Renal pelvis (tissue), 4 donors: ENCODE results near the gene KRTAP5-4. TPM values are rescaled to one million over a fixed set of nuclear protein-coding genes. Genes with fewer than 3 reads are reported as not detected.
"Not testable (repeated sequence)": the region's sequence is repeated elsewhere in the genome, so short reads cannot be mapped to it uniquely, and the experiment has no call there.

ENCODE experiments used
- DNase-seq: peaks from one replicate; pipeline ENCODE4 v3.0.0-alpha.2; 2013
- polyA plus RNA-seq, 3 donors: library from polyadenylated mRNA; unstranded; fragments of 120-200 nt; gene quantifications; one replicate each; pipeline ENCODE4 v1.2.1, GENCODE V29; 2013; ENCODE audit not compliant: insufficient read length in 3 of 3

The KRTAP5-4 gene
- polyA plus RNA-seq, 3 donors, result not detected

DNA sequence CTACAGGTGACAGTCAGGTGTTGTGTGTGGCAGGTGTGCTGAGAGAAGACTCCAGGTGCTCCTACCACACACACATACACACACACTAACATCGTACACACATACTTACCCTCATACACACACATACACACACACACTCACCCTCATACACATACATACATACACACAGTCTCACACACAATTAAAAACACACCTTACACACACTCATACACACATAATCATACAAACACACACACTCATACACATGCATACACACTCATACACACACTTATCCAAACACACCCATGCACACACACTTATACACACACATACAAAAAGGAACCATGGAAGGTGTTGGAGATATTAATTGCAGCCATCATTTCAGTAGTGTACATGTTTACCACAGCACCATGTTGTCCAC, 18.3 kb downstream of the KRTAP5-4 start:
- no peak for DNase-seq

DNA sequence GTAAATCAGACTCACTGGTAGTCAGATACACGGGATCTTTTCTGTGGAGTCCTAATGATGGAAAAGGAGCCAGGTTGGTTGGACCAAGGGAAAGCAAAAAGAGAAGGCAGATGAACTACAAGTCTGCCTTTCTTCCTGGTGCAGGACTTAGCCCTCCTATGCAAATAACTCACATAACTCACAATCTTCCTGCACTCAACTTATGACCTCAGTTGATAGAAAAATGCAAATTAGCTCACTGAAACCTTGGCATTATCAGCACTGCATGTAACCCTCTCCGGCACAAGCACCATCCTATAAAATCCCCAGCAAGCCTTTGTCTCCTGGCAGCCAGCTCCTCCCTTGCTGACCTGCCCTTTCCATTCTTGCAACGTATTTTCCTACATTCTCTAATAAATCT, 20.3 kb downstream of the KRTAP5-4 start:
- not testable (repeated sequence) for DNase-seq

DNA sequence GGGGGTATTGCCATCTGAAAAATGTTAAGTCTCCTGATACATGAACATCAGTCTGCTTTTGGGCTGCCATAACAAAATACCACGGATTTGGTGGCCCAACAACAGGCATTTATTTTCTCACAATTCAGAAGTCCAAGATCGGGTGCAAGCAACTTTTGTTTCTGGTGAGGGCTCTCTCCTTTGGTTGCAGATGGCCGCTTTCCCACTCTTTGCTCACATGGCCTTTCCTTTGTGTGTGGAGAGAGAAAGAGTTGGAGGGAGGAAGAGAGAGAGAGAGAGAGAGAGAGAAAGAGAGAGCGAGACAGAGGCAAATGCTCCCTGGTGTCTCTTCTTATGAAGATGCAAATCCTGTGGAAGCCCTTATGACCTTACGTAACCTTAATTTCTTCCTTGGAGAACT, 21.3 kb downstream of the KRTAP5-4 start:
- no peak for DNase-seq

DNA sequence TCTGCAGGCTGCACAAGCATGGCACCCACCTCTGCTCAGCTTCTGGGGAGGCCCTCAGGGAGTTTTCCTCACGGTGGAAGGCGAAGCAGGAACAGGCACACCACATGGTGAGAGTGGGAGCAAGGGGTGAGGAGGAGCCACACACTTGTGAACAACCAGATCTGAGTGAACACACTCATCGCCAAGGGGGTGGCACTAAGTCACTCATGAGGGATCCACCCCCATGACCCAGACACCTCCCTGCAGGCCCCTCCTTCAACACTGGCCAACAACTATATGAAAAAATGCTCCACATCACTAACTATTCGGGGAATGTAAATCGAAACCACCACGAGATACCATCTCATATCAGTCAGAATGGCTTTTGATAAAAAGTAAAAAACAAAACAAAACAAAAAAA, 23.1 kb downstream of the KRTAP5-4 start:
- DNase-seq, result no peak

DNA sequence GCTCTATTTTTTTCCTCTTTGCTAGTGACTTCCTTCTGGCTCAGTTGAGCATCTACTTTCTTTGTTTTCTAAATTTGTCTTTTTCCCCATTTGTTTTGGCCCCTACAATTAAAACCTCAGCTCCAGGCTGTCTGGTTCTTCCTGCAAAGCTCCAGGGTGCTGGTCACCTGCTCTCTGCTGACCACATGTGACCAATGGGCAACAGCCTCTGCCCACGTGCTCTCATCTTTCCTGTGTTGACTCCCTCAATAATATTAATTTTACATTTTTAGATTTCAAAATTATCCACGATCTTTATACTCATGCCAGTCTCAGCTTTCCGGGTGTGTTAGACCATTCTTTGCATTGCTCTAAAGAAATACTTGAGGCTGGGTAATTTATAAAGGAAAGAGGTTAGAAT, 23.5 kb downstream of the KRTAP5-4 start:
- DNase-seq, result not testable (repeated sequence)

DNA sequence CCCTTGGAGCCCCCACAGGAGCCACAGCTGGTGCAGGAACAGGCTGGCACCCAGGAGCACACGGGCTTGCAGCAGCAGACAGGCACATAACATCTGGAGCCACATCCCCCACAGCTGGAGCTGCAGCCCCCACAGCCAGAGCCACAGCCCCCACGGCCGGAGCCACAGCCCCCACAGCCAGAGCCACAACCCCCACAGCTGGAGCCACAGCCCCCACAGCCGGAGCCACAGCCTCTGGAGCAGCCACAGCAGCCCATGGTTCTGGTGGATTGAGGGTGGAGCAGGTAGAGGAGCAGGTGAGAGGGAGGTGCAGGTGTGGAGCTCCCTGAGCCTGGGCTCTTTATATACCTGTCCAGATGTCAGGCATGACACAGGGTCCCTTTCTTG, 24.0 kb downstream of the KRTAP5-4 start, which contains the start of gene KRTAP5-2:
KRTAP5-2 (minus strand) TSS at position 301 of the 387 bp plus-strand sequence; CDS start at position 257, 44 bp downstream.
- no peak for DNase-seq

DNA sequence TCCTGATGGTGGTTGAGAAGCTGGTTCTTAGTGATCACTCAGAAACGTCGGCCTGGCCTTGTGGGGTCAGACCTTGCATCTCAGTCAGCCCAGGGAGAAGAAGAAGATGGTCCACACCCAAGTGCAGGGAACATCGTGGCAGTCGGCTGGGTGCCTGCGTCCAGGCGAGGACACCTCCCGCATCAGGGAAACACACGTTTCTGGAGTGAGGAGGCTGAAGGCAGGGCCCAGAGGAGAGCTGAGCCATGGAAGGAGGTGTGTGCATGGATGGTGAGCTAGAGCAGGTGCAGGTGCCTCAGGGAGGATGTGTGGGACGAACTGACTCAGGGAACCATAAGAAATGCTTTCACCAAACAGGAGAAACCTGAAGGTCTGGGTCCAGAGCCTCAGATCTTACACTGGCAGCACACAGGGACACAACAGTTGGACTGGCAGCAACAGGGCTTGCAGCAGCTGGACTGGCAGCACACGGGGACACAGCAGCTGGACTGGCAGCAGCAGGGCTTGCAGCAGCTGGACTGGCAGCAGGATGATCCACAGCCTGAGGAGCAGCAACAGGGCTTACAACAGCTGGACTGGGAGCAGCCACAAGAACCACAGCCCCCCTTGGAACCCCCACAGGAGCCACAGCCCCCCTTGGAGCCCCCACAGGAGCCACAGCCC, 24.5 kb downstream of the KRTAP5-4 start:
- DNase-seq, result no peak

DNA sequence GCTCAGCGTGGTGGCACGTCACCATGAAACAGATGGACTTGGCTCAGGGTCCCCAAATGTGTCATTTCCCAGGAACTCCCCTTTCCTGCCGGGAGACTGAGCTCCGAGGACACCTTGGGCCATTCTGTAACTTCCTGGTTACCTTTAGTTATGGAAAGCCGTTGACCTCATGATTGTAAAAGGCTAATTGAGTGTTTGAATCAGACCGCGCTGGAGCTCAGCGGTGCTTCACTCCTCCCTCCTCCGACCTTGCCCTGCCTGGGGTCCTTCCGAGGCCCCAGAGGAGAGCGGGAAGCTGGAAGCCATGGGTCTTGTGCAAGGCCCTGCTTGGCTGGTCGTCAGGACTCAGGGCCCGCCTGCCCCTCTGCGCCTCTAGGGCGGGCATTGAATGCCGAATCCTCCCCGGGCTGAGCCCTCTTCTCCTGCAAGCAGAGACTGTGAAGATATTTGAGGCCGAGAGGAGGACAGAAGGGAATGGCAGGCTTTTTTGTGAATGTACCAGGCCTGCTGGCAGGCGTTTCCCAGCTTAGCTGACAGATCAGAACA, 25.3 kb downstream of the KRTAP5-4 start:
- DNase-seq, result not testable (repeated sequence)

DNA sequence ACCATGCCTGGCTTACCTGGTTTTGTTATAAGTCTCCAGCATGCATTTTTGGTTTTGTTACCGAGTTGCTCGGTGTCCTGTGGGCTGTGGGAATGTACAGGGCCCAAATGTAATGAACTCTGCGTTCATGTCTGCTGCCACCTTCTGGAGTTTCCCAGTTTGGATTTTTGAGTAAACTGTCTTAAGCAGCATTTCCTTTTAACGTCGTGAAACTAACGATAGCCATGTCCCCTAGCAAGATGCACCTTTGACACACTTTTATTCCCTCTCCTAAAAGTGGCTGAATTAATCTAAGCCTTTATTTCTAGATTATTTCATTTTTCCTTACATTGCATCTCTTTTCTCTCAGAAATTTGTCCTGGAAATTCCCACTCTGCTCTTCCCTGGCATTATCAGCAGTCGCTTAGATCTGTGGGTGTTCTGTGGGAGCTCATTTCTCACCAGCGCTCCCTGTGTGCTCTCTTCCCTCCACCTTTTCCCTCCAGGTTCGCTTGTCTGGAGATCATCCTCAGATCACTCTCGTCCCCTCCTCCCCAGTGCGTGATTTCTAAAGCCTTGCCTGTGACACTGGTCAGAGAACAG, 25.9 kb downstream of the KRTAP5-4 start:
- DNase-seq, result not testable (repeated sequence)

DNA sequence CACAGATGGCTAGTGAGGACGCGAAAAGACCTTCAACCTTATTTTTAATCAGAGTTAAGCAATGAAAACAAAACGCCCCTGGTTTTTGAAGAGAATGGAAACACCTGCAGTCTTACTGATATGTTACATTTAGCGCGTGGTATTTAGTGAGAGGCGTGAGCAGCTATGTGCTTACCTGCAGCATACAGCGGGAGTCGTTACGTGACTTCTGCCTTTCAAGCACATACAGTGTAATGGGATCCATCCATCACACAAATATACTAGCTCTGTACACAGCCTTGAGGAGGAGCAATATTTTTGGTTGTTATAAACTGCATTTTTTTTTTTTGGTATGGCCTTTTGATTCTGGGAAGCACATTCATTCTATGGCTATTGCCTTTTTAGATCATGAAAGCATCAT, 29.3 kb downstream of the KRTAP5-4 start:
- no peak for DNase-seq

DNA sequence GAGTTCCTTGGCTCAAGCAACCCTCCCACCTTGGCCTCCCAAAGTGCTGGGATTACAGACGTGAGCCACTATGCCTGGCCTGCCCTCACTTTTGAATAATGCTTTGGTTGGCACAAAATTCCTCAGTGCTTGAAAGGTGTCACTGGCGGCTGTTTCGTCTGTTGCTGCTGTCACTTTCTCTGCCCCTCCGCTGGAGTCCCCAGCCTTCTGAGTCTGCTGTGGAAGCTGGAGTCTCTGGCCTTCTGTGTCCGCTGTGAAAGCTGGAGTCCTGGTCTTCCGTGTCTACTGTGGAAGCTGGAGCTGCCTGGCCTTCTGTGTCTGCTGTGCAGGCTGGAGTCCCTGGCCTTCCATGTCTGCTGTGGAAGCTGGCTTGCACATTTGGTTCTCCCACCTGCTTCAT, 31.9 kb downstream of the KRTAP5-4 start:
- no peak for DNase-seq

DNA sequence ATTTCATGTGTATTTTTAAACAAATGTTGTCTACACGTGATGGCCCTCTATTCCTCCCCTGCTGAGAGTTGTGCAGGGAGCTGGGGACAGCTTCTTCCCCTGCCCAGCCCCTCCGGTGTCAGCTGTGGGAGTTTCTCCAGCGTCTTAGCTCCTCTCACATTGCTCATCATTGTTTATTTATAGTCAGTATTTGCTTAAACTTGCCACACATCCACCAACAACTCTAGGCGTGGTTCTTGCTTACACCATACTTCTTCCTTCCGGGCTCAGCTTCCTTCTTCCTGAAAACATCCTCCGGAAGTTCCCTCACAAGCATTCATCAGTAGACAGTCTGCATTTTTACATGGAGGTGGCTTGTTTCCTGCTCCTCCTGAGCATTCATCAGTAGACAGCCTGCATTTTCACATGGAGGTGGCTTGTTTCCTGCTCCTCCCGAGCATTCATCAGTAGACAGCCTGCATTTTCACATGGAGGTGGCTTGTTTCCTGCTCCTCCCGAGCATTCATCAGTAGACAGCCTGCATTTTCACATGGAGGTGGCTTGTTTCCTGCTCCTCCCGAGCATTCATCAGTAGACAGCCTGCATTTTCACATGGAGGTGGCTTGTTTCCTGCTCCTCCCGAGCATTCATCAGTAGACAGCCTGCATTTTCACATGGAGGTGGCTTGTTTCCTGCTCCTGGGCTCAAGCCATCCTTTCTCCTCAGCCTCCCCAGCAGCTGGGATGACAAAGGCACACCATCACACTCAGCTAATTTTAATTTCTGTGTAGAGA, 32.6 kb downstream of the KRTAP5-4 start:
- DNase-seq, result not testable (repeated sequence)

DNA sequence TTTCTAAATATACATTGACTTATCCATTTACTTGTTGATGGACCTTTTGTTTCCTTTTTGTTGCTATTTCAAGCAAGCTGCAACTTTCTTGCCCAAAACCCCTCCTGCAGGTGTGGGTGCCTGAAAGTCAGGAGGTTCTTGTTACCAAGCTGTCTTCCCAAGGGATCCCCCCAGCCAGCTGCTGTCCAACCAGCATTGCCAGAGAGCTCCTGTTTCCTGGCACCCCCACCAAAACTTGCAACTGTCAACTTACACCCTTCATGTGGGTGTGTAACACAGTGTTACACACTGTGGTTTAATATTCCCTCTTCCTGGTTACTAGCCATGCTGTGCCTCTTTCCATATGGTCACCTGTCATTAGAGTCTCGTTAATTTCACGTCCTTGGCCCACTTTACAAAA, 35.2 kb downstream of the KRTAP5-4 start:
- no peak for DNase-seq

DNA sequence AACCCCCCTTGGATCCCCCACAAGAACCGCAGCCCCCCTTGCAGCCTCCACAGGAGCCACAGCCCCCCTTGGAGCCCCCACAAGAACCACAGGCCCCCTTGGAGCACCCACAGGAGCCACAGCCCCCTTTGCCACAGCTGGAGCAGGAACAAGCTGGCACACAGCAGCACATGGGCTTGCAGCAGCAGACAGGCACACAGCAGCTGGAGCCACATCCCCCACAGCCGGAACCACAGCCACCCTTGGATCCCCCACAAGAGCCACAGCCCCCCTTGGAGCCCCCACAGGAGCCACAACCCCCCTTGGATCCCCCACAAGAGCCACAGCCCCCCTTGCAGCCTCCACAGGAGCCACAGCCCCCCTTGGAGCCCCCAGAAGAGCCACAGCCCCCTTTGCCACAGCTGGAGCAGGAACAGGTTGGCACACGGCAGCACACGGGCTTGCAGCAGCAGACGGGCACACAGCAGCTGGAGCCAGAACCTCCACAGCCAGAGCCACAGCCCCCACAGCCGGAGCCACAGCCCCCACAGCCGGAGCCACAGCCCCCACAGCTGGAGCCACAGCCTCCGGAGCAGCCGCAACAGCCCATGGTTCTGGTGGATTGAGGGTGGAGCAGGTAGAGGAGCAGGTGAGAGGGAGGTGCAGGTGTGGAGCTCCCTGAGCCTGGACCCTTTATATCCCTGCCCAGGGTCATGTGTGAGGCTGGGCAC, 37.1 kb downstream of the KRTAP5-4 start, which contains the start of gene KRTAP5-1:
KRTAP5-1 (minus strand) TSS at position 623 of the 710 bp plus-strand sequence; CDS start at position 589, 34 bp downstream.
- DNase-seq, result not testable (repeated sequence)

DNA sequence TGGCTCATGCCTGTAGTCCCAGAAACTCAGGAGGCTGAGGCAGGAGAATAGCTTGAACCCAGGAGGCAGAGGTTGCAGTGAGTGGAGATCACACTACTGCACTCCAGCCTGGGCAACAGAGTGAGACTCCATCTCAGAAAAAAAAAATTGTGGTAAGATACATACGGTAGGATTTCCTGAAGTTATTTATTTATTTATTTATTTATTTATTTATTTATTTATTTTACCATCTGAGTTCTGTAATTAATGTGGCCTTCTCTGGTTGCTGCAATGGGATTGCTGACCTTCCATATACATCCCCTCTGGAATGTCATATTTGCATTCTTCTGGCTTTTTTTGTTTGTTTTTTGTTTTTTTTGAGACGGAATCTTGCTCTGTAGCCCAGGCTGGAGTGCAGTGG, 39.0 kb downstream of the KRTAP5-4 start:
- not testable (repeated sequence) for DNase-seq

DNA sequence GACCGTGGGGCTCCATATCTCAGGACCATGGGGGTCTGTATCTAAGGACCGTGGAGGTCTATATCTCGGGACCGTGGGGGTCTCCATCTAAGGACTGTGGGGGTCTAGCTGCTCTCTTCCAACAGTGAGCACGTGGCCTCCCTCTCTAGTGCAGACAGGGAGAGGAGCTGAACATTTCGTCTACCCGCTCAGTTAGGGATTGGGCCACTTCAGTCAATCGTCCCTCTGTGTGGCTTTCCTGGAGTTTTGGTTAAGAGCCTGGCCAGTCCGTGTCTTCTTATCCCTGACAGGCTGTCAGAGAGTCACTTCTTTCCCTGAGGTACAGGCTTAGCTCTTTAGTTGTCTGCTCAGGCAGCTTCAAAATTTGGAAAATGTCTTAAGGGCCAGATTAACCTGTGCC, 40.0 kb downstream of the KRTAP5-4 start:
- no peak for DNase-seq

DNA sequence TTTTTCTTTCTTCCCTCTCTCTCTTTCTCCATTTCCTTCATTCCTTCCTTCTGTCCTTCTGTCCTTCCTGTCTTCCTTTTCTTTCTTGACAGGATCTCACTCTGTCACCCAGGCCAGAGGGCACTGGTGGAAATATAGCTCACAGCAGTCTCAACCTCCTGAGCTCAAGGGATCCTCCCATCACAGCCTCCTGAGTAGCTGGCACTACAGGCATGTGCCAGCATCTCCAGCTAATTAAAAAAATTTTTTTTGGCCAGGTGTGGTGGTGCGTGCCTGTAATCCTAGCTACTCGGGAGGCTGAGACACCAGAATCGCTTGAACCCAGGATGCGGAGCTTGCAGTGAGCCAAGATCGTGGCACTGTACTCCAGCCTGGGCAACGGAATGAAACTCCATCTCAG, 45.1 kb downstream of the KRTAP5-4 start:
- DNase-seq, result no peak

DNA sequence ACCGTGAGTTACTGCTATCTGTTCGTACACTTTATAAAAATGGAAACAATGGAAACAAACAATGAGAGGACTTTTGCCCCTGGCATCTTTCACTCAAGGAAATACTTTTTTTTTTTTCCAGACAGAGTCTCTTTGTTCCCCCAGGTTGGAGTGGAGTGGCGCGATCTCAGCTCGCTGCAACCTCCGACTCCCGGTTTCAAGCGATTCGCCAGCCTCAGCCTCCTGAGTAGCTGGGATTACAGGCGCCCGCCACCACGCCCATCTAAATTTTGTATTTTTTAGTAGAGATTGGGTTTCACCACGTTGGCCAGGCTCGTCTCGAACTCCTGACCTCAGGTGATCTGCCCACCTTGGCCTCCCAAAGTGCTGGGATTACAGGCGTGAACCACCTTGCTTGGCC, 46.2 kb downstream of the KRTAP5-4 start:
- DNase-seq, result not testable (repeated sequence)

DNA sequence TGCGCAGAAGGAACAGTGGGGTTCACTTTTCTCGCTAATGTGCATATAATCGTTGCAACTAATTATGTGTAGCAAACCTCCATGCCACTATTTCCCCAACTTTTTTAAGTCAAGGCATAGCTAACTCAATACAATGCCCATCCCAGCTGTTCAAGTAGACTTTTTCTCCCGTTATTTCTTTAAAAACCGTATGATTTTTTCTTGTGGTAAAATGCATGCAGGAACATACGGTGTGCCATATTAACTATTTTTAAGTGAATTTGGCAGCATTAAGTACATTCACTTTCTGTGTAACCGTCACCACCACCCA, 47.0 kb downstream of the KRTAP5-4 start:
- no peak for DNase-seq

DNA sequence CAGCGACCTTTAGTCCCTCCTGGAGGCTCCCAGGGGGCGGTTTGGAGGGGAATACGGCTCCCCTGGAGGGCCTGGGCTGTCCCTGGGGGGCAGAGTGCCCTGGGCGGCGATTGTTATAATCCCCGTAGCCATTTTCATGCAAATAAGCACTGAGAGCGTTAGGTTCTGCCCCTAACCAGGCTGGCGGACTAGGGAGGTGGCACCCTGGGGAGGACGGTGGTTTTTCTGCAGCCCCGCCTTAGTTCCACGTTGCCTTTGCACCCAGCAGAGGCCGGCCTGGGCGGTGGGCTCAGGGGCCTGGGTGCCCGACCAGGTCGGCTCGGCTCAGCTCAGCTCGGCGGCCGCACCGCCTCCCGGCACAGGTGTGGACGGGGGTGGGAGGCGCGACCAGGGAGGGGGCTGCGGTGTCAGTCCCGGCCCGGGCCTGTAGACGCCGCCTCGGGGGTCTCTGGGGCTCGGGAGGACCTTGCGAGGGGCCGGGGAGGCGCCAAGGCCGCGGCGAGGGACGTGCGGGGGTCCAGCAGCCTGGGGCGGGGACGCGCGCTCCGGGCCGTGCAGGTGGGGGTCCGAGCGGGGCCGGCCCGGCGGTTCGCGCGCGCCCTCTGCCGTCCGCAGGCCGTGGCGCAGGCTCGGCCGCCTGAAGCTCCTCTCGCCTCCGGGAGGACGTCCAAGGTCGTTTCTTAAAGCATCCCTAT, 47.6 kb downstream of the KRTAP5-4 start:
- no peak for DNase-seq

DNA sequence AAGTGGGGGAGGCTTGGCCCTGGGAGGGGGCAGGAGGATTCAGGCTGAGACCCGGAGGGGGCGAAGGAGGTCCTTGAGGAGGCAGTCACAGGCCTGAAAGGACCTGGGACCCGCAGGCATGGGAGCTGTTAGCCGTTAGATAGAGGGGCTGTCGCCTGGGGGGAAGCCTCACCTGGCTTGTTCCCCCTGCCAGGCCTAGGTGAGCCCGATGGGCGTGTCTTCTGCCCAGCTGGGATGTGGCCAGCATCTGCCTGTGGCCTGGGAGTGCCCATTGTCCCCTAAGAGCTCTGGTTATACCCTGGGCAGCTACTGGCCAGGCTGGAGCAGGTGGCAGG, 48.1 kb downstream of the KRTAP5-4 start:
- DNase-seq, result no peak
